GM18508 (cell line): ENCODE measurements around the gene NR1I3.

Experiments used
- ATAC-seq: cut with Tn5 transposase; IDR thresholded peaks from one replicate; pipeline ENCODE4 v1.9.1; 2021; ENCODE audit warnings: moderate number of reproducible peaks; ENCODE audit not compliant: insufficient read depth, unreplicated experiment

The NR1I3 gene

DNA sequence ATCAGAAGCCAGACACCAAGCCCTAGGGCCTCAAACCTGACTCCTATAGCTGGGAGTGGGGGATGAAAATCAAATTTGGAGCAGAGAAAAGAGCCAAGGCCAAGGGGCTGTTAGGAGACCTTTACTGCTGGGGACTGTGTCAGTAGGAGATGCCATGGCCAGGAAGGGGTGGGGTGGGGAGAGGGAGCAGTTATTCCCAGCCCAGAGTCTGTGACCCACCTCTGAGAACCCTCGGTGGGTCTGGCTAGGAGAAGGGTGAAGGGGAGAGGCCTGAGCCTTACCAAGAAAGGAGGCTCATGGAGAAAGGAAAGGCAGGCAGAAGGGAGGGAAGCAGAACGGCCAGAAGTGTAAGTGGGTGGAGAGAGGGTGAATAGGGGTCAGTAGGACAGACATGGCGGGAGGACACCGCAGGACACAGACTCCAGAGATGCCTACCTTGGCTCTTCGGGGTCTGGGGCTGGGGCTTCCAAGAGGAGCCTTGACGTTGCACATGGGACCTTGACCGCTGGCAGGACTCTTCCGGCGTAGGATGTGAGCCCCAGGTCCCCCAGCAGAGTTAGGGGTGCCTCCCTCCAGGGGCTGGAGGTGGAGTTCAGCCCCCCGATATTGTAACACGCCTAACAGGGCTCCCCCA, 40.3 kb downstream of the NR1I3 start:
- no peak for ATAC-seq

DNA sequence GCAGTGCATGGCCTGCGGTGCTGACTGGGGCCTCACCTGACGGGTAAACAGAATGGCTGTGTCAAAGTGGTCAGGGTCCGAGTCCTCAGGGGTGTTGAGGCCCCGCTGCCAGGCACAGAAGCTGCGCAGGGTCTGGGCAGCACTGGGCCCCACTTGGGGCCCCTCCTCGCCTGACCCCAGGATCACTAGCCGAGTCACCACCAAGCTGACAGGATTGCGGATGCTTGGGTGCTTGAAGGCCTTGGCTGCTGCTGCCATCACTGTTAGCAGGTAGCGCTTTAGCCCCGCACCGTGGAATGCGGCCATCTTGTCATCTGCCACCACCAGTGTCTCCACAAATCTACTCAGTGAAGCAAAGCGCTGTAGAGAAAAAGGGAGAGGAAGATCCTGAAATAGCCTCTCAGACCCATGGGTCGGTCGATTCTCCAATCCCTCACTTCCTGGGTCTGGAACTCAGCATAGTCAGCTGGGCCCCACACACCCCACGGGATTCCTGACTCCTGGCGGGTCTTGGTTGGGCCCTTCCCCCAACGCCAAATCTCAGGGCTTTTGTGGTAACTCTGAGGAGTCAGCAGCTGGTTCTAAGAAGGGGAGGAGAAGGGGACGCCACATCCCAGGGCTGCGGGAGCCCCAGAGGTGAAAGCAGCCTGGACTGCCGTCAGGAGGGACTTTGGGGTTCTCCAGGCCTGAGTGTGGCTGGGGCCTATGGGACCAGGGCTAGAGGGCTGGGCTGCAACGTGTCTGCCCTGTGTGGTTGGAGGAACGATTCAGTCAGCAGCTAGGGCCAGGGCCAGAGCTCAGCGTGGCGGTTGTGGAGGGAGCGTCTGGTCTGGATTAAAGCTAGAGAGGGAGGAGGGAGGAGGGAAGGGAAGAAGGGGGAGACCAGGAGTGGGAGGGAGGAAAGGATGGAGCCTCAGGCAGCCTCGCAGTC, 41.2 kb downstream of the NR1I3 start:
- ATAC-seq: no peak

DNA sequence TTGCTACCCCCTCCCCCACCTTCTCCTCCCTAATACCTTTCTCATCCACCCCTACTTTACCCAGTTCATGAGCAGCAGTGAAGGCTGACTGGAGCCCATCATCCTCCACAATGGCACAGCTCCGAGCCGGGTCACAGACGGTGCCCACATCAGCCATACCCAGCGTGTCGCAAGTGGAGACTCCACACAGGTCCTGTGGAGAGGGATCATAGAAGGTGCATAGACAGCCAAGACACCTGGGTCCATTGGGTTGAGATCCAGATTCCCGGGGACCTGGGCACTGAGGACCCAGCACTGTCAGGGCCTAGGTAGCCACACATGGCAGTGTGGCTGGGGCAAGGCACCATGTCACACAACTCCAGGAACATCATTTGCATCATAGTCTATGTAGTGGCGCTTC, 41.9 kb downstream of the NR1I3 start:
- ATAC-seq: no peak

DNA sequence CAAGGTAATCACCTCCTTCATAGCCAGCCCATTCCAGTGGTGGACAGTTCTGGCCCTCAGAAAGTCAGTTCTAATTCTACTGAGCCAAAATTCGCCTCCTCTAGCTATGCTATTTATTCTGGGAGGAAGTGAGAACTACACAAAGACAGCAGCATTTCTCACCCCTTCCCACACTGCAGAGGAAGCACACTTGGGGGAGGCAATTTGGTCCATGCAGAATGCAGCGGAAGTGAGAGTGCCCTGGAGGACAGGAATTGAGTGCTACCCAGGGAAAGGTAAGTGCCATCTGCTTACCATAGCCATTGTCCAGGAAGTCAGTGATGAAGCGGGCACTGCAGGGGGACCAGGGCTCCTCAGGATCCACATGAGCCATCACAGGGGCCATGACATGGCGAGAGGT, 42.8 kb downstream of the NR1I3 start:
- no peak for ATAC-seq

DNA sequence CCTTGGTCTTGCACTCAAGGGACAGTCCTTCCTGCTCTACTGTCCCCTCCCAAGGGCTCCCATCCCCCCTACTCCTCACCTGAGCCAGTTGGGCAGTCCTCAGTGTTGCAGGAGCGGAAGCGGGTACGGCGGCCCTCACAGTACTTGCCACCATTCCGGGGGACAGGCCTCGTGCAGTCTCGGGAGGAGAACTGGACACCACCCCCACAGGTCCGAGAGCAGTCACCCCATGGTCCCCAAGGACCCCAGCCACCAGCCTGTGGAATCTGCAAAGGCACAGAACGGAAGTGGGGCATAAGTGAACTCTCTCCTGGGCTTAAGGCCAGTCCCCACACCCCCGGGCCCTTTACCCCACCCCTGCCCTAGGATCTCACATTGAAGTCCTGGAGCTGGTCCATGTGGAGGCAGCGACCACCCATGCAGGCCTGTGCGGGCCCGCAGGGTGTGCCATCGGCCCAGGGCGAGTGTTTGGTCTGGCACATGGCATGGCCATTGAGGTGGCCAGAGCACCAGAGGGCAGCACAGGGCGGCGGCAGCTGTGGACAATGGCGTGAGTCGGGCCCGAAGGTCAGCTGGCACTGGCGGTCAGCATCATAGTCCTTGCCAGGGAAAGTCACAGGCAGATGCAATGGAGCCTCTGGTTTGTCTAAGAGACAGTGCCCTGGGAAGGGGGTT, 44.3 kb downstream of the NR1I3 start:
- no peak for ATAC-seq

DNA sequence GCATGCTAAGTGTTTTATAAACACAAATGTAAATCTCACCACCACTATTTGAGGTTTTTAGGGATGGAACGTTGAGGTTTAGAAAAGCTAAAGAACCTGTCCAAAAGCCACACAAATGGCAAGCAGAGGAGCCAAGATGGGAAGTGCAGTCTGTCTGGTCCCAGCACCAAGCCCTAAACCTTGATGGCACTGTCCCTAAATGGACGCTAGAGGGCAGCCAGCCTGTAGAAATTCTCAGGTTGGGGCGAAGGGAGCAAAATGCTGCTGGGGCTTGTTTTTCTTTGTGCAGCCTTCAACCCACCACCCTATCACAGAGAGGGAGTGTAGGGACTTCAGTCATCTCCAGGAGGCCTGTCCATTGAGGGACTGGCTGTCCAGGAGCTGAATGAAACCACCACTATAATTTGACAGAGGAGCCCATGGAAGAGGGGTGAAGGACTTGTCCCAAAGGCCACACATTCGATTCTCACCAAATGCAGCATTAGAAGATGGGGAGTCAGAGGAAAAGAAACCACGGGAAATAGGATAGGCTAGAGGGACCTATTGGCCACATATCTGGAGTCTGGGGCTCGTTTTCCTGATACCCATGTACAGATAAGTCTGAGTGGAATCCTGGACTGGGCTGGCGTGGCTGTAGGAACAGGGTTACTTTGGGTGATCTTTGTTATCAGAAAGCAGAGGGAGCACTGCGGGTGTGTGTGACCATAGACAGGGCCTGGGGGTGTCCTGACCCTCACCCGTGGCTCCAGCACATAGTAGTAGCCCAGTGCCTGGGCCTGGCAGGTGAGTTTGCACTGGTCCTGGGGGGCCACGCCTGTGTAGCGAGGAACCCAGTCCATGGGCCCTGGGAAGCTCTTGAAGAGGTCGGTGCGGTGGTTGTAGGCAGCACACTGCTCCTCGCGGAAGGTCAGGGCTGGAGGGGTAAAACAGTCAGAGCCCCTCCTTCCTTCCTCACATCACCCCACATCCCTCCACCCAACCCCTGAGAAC, 45.2 kb downstream of the NR1I3 start:
- ATAC-seq: no peak

DNA sequence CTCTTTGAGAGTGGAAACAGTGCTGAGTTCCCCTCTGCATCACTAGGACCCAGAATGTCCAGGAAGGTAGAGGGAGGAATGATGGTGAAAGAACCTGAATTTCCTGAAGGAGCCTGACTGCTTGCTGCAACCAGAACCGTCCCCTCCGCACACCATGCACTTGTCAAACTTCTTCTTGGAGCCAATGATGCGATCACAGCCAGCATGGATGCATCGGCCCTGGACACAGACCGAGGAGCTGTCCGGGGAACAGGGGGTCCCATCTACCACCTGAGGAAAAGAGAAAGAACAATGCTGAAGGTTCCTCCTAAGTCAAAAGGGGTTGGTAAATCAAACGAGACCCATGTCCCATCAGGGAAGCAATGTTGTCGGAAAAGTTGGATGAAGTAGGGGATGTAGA, 46.0 kb downstream of the NR1I3 start:
- no peak for ATAC-seq

DNA sequence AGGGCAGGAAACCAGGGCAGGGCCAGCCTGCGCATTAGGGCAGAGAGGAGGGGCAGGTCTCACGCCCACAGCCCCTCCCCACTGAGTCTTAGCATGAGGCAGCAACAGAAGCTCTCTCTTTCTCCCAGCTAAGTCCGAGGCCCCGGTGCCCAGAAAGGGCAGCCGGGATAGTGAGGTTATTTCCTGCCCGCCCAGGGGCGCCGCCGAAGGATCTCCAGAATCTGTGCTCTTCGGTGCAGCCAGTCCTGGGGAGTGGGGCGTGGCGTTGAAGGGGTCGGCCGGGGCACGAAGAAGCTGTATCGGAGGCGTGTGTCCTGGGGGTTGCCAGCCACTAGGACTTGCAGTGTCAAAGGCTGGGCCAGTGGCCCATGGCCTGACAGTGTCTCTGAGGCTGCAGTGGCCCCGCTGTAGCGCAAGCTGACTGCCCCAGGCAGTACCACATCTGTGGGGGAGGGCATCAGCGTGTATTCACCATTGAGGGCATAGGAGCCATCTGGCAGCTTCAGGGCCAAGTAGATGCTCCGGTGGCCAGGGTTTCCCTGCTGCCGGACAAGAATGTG, 47.0 kb downstream of the NR1I3 start:
- no peak for ATAC-seq

DNA sequence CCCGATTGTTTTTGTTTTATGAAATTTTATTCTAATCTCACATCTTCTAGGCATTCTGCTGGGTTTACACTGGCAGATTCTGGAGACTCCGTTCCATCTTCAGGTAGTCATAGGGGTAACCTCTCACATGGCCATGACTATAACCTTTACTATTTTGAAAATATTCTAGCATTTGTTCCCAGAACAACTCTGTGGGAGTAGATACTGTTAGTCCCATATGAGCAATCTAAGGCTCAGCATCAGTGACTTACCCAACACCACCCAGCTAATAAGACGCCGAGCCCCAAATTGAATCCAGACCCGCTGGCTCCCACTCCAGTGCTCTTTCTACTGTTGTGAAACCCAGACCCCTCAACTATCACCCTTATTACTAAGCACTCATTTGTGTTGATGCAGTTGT, 49.0 kb downstream of the NR1I3 start:
- no peak for ATAC-seq

DNA sequence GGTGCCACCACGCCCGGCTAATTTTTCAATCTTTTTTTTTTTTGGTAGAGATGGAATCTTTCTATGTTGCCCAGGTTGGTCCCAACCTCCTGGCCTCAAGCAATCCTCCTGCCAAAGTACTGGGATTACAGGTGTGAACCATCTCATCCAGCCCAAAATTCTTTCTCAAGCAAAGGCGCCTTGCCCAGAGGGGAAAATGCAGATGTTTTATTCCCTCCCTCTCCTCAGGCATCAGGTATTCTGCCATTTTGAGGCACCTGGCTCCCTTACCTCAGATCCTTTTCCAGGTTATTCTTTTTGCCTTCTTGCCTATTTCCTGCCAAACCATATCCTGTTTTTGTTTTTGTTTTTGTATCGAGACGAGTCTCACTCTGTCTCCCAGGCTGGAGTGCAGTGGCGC, 49.6 kb downstream of the NR1I3 start:
- ATAC-seq: no peak

DNA sequence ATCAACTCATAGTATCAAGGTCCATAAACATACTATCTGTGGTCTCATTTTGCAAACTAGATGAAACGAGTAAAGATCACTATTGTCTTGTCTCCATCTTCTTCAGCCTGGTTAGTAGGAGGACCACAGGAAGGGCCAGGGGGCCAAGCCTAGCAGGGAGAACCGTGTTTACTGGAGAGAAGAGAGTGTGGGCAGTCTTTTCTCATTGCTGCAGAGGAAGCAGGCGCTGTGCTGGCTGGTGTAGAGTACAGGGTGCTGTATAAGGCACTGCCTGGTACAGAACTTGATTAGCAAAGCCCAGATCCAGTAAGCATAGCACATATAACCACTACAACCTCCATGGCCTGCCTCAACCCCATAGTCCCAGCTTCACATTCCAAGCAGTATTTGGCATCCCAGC, 50.7 kb downstream of the NR1I3 start:
- no peak for ATAC-seq

DNA sequence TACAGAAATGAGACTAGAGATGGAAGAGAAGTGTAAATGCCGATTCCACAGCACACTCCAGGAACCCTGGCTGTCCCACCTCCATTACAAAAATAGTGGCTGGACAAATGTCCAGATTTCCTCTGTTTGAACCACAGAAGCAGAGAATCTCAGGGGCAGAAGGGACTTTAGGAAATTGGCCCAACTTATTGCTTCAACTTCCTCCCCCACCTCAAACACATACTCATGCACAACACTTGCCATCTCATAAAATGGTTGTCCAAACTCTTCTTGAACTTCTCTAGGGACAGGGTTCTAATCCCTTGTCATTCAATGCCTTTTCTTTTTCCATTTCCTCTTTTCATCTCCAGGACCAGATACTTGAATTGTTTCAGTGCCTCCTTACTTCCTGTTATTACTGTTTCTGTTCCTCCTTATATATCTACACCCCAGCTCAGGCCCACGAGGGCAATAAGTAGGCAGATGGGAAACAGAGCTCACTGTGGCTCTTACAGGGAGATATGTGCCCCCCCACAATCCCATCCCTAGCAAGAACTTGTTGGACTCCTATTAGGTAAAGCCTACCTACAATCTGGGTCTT, 52.2 kb downstream of the NR1I3 start:
- no peak for ATAC-seq

DNA sequence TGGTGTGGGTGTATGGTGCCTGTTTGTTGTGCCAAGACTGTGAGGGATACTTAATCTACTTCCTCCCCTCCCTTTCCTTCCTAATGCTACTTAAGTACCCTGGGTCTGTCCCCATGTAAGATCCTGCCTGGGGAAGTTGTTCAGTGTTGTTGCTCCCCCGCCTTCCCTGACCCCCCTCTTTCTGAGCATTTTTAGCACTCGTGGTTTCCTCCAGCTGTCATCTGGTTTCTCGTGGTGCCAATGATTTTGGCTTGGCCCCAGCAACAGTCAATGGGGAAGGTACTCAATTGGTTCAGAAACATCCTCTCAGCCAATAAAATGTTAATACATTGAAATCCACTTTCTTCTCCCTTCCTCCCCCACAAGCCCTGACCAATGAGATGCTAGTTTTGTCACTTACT, 52.7 kb downstream of the NR1I3 start:
- ATAC-seq: peak; percentile 40

DNA sequence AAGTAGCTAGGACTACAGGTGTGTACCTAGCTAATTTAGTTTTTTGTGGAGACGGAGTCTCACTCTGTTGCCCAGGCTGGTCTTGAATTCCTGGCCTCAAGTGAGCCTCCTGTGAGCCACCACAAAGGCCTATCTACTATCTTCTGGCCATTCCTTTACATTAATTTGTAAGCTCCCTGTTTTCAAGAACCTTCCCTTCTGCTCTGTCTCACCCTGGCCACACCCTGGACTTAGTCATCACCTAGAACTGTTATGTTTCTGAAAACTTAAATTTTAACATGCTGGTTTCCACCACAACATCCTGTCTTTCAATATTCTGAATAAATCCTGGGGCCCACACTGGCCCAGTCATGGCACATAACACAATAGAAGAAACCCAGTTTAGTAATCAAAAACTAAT, 55.8 kb downstream of the NR1I3 start:
- peak; percentile 44 for ATAC-seq

DNA sequence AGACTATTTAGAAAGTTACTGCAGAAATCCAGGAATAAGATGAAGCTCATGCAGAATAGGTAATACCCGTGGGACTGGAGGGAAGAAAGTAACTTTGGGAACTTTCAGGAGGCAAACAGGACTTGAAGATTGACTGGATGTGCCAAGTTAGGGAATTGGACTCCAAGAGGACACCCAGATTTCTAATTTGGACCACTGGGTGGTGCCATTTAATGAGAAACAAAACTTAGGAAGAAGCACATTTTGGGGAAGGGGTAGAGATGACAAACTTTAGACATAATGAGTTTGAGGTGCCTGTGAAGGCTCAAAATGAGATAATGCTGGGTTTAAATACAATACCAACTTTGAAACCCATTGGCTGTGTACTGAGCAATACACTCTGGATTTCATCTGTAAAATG, 57.4 kb downstream of the NR1I3 start:
- no peak for ATAC-seq

DNA sequence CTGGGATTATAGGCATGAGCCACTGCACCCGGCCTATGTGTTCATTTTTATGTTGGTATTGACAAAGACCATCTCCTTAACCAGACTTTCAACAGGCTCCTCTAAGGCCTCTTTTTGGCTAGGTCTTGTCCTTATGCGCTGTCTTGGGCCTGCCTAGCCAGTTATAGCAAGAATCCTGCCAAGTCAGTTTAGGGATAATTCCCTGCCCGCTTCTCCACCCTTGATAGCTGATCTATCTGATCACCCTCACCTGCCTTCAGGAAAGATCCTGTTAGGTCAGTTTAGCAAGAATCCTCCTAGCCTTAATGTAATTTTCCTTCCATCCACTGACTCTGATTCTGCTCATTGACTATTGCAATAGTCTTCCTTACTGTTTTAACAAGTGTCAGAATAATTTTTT, 58.3 kb downstream of the NR1I3 start:
- no peak for ATAC-seq
